ENCODE data around the gene TMEM123. TPM values are rescaled to one million over a fixed set of nuclear protein-coding genes. Genes with fewer than 3 reads are reported as not detected.
"Not testable (repeated sequence)": the region's sequence is repeated elsewhere in the genome, so short reads cannot be mapped to it uniquely, and the experiment has no call there.

The TMEM123 gene
- total RNA-seq, 3 donors from 2014 or later = 177 to 189 (median 187) TPM

DNA sequence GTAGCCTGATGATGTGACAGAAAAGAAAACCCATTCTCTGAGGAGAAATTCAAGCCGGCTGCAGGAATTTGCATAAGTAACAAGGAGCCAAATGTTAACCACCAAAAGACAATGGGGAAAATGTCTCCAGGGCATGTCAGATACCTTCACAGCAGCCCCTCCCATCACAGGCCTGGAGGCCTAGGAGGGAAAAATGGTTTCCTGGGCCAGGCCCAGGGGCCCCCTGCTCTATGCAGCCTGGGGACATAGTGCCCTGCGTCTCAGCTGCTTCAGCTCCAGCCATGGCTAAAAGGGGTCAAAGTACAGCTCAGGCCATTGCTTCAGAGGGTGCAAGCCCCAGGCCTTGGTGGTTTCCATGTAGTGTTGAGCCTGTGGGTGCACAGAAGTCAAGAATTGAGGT is 20.0 kb downstream of the TMEM123 start:
- ATAC-seq; DNase-seq; H3K27me3 Mint-ChIP-seq (ENCODE audit: low read depth); H3K4me3 Mint-ChIP-seq: not testable (repeated sequence)
- Mint-ChIP-seq H3K36me3 (ENCODE audit: insufficient read depth) (peaks cover 52% of the 10 kb centered on the region), H3K9me3 (peaks cover 13% of the 10 kb centered on the region), H3K4me1 (ENCODE audit: low read depth) (peaks cover 68% of the 10 kb centered on the region)

DNA sequence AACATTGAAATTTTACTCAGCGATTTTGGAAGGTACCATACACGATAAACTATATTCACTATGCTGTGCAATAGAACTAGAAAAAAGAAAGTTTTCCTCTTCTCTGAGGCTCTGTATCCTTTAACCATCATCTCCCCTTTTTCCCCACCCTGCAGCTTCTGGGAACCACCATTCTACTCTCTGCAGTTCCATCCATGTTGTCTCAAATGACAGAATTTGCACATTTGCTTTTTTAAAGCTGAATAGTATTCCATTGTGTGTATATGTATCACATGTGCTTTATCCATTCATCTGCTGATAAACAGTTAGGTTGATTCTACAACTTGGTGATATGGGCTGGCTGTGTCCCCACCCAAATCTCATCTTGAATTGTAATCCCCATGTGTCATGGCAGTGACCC is 21.2 kb downstream of the TMEM123 start:
- DNase-seq (no peak), ATAC-seq (no peak)
- H3K4me3 Mint-ChIP-seq = no peak overlapping the region
- H3K9me3 Mint-ChIP-seq = peaks cover 13% of the 10 kb centered on the region
- peaks cover 53% of the 10 kb centered on the region for H3K36me3 Mint-ChIP-seq (ENCODE audit: insufficient read depth)
- H3K4me1 Mint-ChIP-seq (ENCODE audit: low read depth) = peaks cover 66% of the 10 kb centered on the region
- no peaks in the 10 kb centered on the region for H3K27me3 Mint-ChIP-seq (ENCODE audit: low read depth)

DNA sequence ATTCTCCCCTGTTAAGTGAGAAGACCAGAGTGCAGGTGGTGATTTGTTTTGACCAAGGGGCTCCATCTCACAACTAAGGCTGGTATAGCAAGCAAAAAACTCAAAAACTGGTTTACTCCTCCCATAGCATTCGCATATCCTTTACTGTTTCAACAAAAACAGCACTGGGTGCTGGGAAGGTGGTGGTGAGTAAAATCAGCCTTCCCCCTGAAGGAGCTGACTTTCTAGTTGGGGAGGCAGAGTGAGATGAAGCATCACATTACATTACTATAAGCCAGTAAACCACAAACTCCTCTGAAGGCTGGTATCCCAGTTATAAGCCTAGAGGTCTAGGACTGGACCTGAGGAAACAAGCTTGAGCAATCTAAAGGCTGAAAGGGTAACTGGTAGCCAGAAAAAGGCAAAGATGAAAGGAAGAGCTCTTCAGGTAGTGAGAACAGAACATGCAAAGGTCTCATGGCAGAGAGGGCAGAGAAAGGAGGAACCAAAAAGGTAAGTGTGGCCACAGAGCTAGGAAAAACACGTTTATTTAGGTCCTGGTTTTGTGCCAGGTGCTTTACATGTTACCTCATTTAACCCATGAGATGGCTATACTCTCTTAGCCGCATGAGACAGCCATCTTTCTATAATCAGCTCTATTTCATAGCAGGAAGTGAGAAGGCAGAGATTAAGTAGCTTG is 22.3 kb downstream of the TMEM123 start:
- DNase-seq (no peak), ATAC-seq (peak; percentile 80 to 81)
- H3K27me3 Mint-ChIP-seq (ENCODE audit: low read depth) = no peaks in the 10 kb centered on the region
- H3K9me3 Mint-ChIP-seq = peaks cover 13% of the 10 kb centered on the region
- peaks cover 68% of the 10 kb centered on the region for H3K4me1 Mint-ChIP-seq (ENCODE audit: low read depth)
- peaks cover 52% of the 10 kb centered on the region for H3K36me3 Mint-ChIP-seq (ENCODE audit: insufficient read depth)
- H3K4me3 Mint-ChIP-seq = peak overlapping the region; percentile 46

DNA sequence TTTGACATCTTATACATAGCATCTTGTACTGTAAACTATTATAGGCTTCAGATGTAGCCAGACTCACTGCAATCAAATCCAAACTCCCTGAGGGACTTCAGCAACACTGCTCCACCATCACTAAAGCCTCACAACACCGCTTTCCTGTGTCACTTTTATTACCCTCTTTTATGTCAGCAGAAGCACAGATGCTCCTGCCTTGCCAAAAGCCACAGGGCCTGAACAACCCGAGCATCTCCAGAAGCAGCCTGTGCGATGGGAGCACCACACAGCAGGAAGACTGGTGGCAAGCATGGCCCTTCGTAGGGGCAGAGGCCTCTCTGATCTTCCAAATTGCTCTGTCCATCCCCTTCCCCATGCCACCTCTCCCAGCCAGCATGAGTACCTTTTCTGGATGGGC is 22.9 kb downstream of the TMEM123 start:
- ATAC-seq (peak in 1 of 2 donors; percentile 9), DNase-seq (no peak)
- no peak overlapping the region for H3K4me3 Mint-ChIP-seq
- H3K27me3 Mint-ChIP-seq (ENCODE audit: low read depth) = no peaks in the 10 kb centered on the region
- H3K4me1 Mint-ChIP-seq (ENCODE audit: low read depth) = peaks cover 70% of the 10 kb centered on the region
- H3K36me3 Mint-ChIP-seq (ENCODE audit: insufficient read depth) = peaks cover 53% of the 10 kb centered on the region
- peaks cover 13% of the 10 kb centered on the region for H3K9me3 Mint-ChIP-seq

DNA sequence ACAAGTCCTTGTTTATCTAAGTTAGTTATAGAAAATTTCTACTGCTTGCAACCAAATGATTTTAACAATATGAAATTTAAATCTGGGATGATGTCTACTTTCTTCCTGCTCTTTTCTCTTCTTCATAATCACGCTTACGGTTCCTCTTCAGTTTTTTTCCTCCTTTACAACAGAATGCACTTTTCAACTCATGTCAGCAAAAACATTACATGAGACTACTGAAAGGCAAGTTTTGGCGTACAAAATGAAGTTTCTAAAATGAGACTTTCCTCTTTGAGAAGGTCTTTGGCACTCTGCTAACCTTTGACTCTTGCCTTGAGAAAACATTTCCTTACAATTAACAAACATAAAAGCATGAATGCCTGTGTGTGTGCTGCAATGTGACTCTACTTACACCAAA is 23.3 kb downstream of the TMEM123 start:
- ATAC-seq (no peak), DNase-seq (no peak)
- Mint-ChIP-seq H3K9me3 (peaks cover 13% of the 10 kb centered on the region), H3K27me3 (ENCODE audit: low read depth) (no peaks in the 10 kb centered on the region), H3K4me1 (ENCODE audit: low read depth) (peaks cover 71% of the 10 kb centered on the region), H3K36me3 (ENCODE audit: insufficient read depth) (peaks cover 52% of the 10 kb centered on the region), H3K4me3 (no peak overlapping the region)

DNA sequence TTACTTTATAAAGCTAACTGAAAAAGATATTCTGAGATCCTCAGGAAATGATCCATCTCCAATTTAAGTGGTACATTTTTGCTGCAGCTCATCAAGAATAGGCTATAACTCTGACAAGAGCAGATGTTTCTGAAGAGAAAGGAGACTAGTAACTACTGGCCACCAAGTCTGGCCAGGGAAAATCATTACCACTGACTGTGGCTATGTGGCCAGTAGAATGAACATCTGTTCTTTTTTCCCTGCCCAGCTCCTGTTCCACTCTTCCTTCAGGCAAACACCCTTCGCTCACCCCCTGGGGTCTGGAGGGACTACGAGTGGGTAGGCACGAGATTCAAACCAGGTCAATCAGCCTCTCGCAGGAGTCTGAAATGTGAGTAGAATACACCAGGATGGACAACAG is 23.9 kb downstream of the TMEM123 start:
- peaks cover 50% of the 10 kb centered on the region for H3K36me3 Mint-ChIP-seq (ENCODE audit: insufficient read depth)
- peaks cover 72% of the 10 kb centered on the region for H3K4me1 Mint-ChIP-seq (ENCODE audit: low read depth)
- H3K9me3 Mint-ChIP-seq = peaks cover 11% of the 10 kb centered on the region
- DNase-seq = no peak
- no peaks in the 10 kb centered on the region for H3K27me3 Mint-ChIP-seq (ENCODE audit: low read depth)
- ATAC-seq = no peak
- no peak overlapping the region for H3K4me3 Mint-ChIP-seq

DNA sequence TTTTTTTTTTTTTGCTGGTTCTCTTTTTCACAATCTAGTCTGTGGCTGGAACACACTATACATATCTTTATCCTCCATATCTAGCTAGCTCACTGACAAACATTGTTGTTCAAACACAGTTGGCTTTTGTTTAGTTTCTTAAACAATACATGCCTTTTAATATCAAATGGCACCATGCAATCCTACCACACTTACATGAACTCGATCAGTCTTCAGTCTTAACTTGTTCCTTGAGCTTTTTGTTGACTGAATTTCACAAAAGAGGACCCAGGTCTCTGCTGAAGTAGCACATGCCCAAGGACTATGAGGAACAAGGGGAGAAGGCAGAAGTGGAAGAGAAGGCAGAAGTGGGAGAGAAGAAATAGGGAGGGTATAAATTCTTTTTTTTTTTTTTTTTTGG is 25.5 kb downstream of the TMEM123 start:
- H3K9me3 Mint-ChIP-seq = peaks cover 3% of the 10 kb centered on the region
- no peaks in the 10 kb centered on the region for H3K27me3 Mint-ChIP-seq (ENCODE audit: low read depth)
- no peak for DNase-seq
- ATAC-seq = no peak
- peaks cover 40% of the 10 kb centered on the region for H3K36me3 Mint-ChIP-seq (ENCODE audit: insufficient read depth)
- no peak overlapping the region for H3K4me3 Mint-ChIP-seq
- peaks cover 80% of the 10 kb centered on the region for H3K4me1 Mint-ChIP-seq (ENCODE audit: low read depth)

DNA sequence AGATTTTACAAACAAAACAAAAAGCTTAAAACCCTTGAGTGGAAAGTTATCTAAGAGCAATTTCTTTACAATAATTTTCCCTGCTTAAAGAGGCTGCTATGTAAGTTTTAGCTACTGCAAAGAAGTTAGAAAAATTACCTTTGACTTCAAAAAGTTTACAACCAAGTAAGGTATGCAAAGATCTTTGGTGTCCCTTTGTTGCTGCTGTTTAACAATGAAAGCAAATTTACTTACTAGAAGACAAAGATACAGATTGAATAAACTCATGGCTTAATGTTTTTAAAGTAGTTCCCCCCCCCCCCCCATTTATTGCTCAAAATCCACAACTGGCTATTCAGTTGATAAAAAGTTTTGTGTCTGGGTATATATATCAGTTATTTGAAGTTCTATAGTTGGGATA is 26.0 kb downstream of the TMEM123 start:
- ATAC-seq (no peak), DNase-seq (no peak)
- Mint-ChIP-seq H3K36me3 (ENCODE audit: insufficient read depth) (peaks cover 35% of the 10 kb centered on the region), H3K9me3 (no peaks in the 10 kb centered on the region), H3K27me3 (ENCODE audit: low read depth) (no peaks in the 10 kb centered on the region), H3K4me1 (ENCODE audit: low read depth) (peaks cover 81% of the 10 kb centered on the region), H3K4me3 (no peak overlapping the region)

DNA sequence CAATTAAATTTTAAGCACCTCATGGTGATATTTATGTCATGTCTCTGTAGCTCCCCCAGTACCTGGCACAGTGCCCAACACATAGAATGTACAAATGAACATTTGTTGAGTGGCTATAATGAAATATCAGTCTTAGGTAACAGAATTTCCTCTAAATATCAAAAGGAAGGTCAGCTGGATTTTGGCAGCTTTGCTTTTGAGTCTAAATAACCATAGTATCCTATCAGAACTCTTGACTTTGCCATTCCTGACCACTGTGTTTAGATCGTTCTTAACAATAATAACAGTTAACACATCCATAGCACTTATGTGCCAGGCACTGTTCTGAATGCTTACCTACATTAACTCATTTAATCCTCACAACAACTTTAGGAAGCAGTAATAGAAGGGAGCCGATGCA is 26.6 kb downstream of the TMEM123 start:
- Mint-ChIP-seq H3K27me3 (ENCODE audit: low read depth) (no peaks in the 10 kb centered on the region), H3K9me3 (no peaks in the 10 kb centered on the region), H3K4me1 (ENCODE audit: low read depth) (peaks cover 83% of the 10 kb centered on the region), H3K36me3 (ENCODE audit: insufficient read depth) (peaks cover 35% of the 10 kb centered on the region), H3K4me3 (no peak overlapping the region)
- DNase-seq = no peak
- ATAC-seq = no peak

DNA sequence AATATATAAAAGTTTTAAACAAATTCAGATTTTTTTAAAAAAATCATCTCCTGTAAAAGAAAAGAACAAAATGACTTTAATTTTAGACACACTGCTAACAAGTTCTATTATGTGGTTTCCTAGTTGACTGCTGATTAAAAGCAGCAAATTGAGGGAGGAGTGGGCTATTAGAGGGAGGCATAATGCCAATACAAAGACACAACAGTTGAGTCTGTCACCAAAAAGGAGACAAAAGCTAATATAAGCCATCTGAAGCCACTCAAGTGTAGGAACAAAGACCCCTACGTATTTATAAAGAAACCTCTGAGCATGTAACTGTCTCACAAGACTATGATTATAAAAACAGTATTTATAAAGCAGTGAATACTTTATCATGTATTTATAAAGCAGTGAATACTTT is 28.6 kb downstream of the TMEM123 start:
- H3K4me1 Mint-ChIP-seq (ENCODE audit: low read depth) = peaks cover 82% of the 10 kb centered on the region
- no peaks in the 10 kb centered on the region for H3K27me3 Mint-ChIP-seq (ENCODE audit: low read depth)
- DNase-seq = no peak
- H3K36me3 Mint-ChIP-seq (ENCODE audit: insufficient read depth) = peaks cover 28% of the 10 kb centered on the region
- H3K4me3 Mint-ChIP-seq = no peak overlapping the region
- no peak for ATAC-seq
- H3K9me3 Mint-ChIP-seq = no peaks in the 10 kb centered on the region

DNA sequence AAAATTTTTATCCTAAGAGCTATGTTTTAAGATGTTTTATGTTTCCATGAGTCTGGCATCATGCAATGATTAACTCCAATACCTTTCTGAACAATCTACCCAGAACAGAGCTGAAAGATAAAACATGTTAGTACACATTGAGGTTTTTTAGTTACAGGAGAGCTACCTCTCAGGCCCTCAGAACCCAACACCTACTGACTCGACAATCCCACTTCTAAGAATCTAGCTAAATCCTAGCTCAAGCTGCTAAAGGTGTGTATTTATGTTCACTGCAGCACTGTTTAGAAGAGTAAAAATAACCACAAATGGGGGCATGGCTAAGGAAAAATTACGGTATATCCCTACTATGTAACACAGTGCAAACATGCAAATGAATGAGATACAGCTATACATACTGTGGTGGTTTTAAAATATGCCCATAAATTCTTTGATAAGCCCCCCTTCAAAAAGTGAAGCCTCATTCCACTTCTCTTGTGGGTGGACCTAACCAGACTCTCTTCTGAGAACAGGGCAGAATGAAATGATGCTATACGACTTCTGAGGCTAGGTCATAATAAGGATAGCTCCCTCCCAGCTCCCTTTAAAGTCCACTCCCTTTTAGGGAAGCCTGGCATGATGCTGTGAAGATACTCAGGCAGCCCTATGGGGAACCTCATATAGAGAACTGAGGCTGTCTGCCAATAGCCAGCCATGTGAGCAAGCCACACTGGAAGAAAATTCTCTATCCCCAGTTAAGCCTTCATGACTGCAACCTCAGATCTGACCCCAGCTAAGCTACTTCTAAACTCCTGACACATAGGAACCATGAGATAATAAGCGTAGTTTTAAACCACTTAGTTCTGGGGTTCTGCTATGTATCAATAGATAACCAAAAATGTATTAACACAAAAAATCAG is 29.5 kb downstream of the TMEM123 start:
- peaks cover 35% of the 10 kb centered on the region for H3K36me3 Mint-ChIP-seq (ENCODE audit: insufficient read depth)
- no peaks in the 10 kb centered on the region for H3K27me3 Mint-ChIP-seq (ENCODE audit: low read depth)
- H3K4me1 Mint-ChIP-seq (ENCODE audit: low read depth) = peaks cover 85% of the 10 kb centered on the region
- DNase-seq (no peak), ATAC-seq (peak; percentile 23 to 29)
- no peak overlapping the region for H3K4me3 Mint-ChIP-seq
- H3K9me3 Mint-ChIP-seq = no peaks in the 10 kb centered on the region

DNA sequence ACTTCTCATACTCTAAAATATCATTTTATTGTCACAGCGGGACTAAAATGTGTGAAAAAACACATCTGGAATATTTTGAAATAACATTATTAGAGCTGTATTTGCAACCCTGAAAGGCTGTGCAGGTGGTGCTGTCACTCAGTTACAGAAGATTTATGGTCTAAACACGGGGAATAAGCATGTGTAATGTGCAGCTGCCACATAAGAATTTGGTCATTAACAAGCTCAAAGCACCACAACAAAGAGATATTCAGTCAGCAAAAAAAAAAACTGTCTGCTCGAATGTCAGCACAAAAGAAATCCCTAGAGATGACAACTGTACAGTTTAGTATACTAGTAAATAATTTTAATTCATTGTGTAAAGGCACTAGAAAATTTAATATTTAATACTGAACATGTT is 31.3 kb downstream of the TMEM123 start:
- H3K36me3 Mint-ChIP-seq (ENCODE audit: insufficient read depth) = peaks cover 41% of the 10 kb centered on the region
- peaks cover 92% of the 10 kb centered on the region for H3K4me1 Mint-ChIP-seq (ENCODE audit: low read depth)
- H3K9me3 Mint-ChIP-seq = peaks cover 8% of the 10 kb centered on the region
- H3K27me3 Mint-ChIP-seq (ENCODE audit: low read depth) = no peaks in the 10 kb centered on the region
- ATAC-seq (peak in 1 of 2 donors; percentile 10), DNase-seq (no peak)
- H3K4me3 Mint-ChIP-seq = no peak overlapping the region

DNA sequence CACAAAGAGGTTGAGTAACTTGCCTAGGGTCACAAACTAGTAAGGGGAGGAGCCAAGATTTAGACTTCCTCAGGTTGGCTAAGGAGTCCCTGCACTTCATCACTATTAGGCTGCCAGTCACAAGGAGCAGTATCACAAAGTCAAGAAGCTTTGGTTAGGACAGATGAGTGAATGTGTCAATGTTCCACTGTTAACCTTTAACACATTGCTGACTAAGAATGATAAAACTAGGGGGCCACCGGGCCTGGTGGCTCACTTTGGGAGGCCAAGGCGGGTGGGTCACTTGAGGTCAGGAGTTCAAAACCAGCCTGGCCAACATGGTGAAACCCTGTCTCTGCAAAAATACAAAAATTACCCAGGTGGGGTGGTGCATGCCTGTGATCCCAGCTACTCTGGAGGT is 32.0 kb downstream of the TMEM123 start:
- peak; percentile 39 to 41 for ATAC-seq
- no peak overlapping the region for H3K4me3 Mint-ChIP-seq
- peaks cover 8% of the 10 kb centered on the region for H3K9me3 Mint-ChIP-seq
- peaks cover 91% of the 10 kb centered on the region for H3K4me1 Mint-ChIP-seq (ENCODE audit: low read depth)
- peaks cover 38% of the 10 kb centered on the region for H3K36me3 Mint-ChIP-seq (ENCODE audit: insufficient read depth)
- DNase-seq = no peak
- H3K27me3 Mint-ChIP-seq (ENCODE audit: low read depth) = no peaks in the 10 kb centered on the region

DNA sequence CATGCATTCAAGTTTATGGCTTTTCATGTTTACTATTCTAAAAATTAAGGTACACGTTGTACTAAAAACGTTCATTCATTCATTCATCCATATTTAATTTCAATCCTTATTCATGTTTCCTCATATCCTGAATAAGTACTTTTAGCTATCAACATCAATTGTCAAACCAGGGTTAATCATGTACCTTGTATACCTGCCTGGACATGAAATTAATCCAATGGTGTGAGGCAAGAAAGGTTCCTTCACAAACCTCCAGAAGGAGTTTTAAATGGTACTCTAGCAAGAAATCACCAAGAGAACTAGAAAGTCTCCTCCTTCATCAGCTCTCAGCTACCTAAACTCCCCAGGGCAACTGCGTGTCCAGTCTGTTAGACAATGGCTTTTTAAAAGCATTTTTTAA is 33.4 kb downstream of the TMEM123 start:
- ATAC-seq (no peak), DNase-seq (no peak)
- peaks cover 35% of the 10 kb centered on the region for H3K36me3 Mint-ChIP-seq (ENCODE audit: insufficient read depth)
- H3K27me3 Mint-ChIP-seq (ENCODE audit: low read depth) = no peaks in the 10 kb centered on the region
- peaks cover 93% of the 10 kb centered on the region for H3K4me1 Mint-ChIP-seq (ENCODE audit: low read depth)
- H3K9me3 Mint-ChIP-seq = peaks cover 8% of the 10 kb centered on the region
- H3K4me3 Mint-ChIP-seq = no peak overlapping the region

DNA sequence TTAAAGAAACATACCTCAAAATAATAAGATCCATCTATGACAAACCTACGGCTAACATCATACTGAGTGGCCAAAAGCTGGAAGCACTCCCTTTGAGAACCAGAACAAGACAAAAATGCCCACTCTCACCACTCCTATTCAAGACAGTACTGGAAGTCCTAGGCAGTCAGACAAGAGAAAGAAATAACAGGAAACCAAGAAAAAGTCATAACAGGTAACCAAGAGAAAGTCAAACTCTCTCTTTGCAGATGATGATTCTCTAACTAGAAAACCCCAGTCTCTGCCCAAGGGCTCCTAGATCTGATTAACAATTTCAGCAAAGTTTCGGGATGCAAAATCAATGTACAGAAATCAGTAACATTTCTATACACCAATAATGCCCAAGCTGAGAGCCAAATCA is 35.6 kb downstream of the TMEM123 start:
- peaks cover 8% of the 10 kb centered on the region for H3K9me3 Mint-ChIP-seq
- peak overlapping the region; percentile 73 for H3K4me3 Mint-ChIP-seq
- no peaks in the 10 kb centered on the region for H3K27me3 Mint-ChIP-seq (ENCODE audit: low read depth)
- peaks cover 95% of the 10 kb centered on the region for H3K4me1 Mint-ChIP-seq (ENCODE audit: low read depth)
- ATAC-seq (peak; percentile 69 to 79), DNase-seq (no peak)
- peaks cover 31% of the 10 kb centered on the region for H3K36me3 Mint-ChIP-seq (ENCODE audit: insufficient read depth)

Data from activated T-cell treated with anti-CD3 and anti-CD28 coated beads, Interleukin-2, amount 50 U/mL, for 4 hours (primary cell).